DMS53 (cell line): ENCODE measurements around the gene PRKN.
"Not testable (repeated sequence)": the region's sequence is repeated elsewhere in the genome, so short reads cannot be mapped to it uniquely, and the experiment has no call there.

Experiments used
- DNase-seq: peaks from one replicate; lab custom pipeline; 2025; lab: John Stamatoyannopoulos, UW

PRKN gene

GRCh38 chr6:162710936-162711335 lies 16.6 kb downstream of the PRKN start:
- DNase-seq: no peak

DNA sequence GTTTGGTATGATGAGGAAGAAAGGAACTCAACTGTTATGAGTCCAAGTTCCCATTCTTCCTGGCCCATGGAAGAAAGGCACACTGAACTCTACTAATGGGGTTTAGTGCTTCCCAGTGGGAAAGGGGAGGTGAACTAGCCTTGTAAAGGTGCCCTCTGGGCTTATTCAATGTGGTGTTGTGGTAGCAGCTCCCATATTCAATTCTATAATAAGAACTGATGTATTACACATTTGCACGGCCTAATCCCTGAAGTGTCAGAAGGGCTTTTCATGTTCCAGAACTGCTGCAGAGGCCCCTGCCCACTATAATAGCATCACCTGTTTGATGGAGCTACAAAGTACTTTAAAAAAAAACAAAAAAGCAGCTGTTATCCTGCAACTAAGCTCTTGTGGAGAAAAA lies 17.1 kb downstream of the PRKN start:
- no peak for DNase-seq

DNA sequence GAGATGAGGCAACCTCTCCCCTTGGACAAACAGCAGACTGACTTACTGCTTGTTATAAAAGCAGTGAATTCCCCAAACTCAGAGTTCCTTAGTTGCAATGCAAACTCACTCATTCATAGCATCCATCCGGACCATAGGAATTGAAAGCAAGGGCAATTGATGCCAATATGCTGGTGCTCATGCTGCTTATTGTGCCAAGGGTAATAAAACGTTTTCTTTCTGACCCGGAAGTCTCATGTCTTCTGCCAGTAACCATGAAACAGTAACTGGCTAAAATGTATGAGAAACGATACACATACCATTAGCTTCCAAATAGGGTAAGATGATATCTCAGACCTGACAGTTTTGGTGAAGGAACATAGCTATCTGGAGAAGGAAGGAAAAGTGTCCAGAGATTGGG lies 18.1 kb downstream of the PRKN start:
- no peak for DNase-seq

GRCh38 chr6:162708971-162709370 lies 18.6 kb downstream of the PRKN start:
- DNase-seq: peak; percentile 59

GRCh38 chr6:162706232-162706631 lies 21.3 kb downstream of the PRKN start:
- DNase-seq: no peak

GRCh38 chr6:162705736-162706135 lies 21.8 kb downstream of the PRKN start:
- DNase-seq: no peak

GRCh38 chr6:162704001-162704400 lies 23.6 kb downstream of the PRKN start:
- no peak for DNase-seq

GRCh38 chr6:162702446-162702845 lies 25.1 kb downstream of the PRKN start:
- DNase-seq: no peak

- DNase-seq: no peak
Observed at GRCh38 chr6:162701551-162701950, 26.0 kb downstream of the PRKN start.

DNA sequence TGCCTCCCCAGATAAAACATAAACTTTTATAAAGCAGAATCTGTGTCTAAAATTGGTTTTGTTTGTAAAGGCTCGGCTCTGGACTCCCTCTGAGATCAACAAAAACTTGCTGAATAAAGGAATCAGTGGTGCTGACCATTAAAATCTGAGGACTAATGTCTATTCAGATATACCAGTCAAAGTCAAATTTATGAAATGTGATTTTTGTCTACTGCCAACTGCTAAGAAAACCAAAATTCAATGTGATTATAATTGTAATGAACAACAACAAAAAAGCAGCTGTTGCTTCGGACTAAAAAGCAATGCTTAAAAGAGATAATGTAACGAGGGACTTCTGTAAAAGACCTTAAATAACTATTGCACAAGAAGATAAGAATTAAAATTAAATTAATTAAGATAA lies 26.6 kb downstream of the PRKN start:
- DNase-seq: no peak

GRCh38 chr6:162699961-162700360 lies 27.6 kb downstream of the PRKN start:
- DNase-seq: no peak

DNA sequence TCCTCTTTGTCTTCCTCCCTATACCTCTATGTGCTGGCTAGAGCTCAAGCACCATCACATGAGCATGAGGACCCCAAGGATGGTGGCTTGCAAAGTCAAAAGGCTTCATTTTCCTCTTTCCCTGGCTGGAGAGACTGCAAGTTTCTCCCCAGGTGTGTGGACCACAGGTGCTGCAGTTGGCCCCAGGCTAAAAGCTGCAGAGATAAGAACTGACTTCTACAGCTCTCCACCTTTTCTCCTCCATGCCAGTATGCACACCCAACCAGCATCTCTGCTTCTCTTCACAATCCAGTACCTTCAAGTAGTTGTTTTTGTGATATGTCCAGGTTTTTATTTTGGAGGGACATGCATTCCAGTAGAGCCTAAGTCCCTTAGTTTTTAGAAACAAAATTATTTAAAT lies 29.1 kb downstream of the PRKN start:
- no peak for DNase-seq

- DNase-seq: no peak
Observed at GRCh38 chr6:162697872-162698403, 29.6 kb downstream of the PRKN start.

DNA sequence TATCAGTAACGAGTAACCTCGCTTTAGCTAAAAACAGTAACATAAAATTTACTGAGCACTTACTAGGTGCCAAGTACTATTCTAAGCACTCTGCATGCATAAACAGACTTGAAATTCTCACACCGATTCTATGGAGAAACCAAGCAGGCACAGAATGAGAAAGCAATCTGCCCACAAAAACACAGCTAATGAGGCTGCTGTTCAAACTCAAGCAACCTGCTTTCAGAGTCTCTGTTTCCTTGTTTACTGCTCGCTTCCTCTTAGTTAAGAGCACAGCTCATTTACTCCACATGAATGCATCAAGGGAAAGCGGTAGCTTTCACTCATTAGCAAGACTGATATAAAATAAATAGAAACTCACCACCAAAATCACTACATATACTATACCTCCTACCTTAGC lies 37.4 kb downstream of the PRKN start:
- no peak for DNase-seq

GRCh38 chr6:162688751-162689345 lies 38.7 kb downstream of the PRKN start:
- DNase-seq: no peak

DNA sequence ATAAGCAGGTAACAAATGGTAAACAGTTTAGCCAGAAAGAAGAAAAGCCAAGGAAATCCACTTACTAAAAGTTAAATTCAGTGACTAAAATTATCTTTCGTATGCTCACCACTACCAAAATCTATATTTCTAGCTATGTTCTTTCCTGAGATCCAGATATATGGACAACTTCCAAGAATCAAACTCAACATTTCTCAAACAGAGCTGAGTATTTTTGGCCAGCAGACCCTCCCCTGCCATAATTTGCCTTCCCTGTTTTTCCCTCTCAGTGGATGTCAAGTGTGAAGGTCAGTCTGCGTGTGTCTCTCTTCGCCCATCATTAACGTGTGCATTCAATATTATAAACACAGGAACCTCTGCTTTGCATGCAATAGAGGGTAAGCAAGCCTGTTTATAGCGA lies 42.0 kb downstream of the PRKN start:
- no peak for DNase-seq

GRCh38 chr6:162684961-162685360 lies 42.6 kb downstream of the PRKN start:
- no peak for DNase-seq

DNA sequence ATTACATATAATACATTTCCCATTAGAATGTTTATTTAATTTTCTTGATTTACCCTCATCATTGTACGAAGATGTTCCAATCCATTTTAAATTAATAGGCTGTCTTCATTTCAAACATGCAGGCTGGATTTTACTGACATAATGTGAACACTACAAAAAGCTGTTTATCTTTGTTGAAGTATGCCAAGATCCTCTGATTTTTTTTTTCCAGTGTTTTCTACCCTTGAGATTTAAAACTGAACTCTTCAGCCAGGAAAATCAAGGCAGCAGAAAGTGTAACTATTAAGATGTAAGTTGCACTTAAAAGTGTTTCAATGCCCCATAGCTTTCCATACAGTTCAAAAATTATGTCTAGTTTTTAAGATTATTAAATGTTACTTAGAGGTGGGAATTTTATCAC lies 43.5 kb downstream of the PRKN start:
- no peak for DNase-seq

DNA sequence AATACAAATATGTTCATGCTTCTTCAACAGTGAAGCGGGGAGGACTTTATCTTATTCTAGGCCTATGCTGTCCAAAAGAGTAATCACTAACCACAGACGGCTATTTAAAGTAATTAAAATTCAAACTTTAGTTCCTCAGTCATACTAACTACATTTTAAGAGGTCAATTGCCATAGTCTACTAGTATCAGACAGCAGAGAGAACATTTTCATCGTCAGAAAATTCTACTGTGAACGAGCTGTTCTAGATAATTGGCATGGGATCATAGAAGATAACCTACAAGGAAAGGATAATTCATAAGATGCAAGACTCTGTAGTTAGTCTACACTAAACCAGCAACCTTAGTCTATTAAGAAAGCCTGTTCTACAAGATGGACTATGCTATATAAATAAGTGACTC lies 44.4 kb downstream of the PRKN start:
- DNase-seq: no peak

GRCh38 chr6:162681447-162681846 lies 46.1 kb downstream of the PRKN start:
- no peak for DNase-seq

GRCh38 chr6:162680871-162681270 lies 46.7 kb downstream of the PRKN start:
- DNase-seq: no peak

DNA sequence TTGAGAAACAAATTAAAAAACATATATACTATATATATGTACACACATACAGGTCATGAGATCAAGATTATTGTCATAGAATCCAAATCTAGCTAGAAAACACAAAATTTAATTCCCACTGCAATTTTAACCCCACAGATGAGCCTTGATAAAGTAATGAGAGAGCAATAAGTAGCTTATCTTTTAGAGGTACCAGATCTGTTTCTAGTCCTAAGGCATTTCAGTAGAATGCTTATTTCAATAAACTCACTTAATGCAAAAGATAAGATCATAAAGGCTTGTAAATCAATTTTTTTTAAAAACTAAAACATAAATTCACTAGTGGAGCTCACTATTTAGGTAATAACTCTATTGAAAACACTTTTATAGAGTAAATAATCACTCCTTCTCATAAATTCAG lies 47.2 kb downstream of the PRKN start:
- no peak for DNase-seq

DNA sequence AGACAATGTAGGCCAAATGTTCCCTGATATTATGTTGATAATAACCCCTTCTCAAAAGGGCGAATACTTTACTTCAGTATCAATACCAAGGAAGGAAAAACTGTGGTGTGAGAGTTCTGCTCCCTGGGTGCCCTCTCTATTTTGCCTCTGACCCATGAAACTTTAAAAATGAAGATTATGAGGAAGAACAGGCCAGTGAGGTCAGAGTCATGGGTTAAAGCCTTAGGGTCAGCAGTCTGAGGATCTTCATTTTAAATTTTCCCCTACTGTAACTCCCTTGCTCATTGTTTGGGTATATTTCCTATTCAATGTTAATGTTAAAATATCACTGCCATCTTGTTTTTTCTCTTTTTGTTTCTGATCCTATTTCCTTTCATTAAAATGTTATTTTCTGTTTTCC lies 47.9 kb downstream of the PRKN start:
- DNase-seq: no peak

- DNase-seq: not testable (repeated sequence)
Observed at GRCh38 chr6:162678896-162679295, 48.7 kb downstream of the PRKN start.

GRCh38 chr6:162675503-162675902 lies 52.1 kb downstream of the PRKN start:
- DNase-seq: no peak
